ENCODE data around the gene MMP14. TPM values are rescaled to one million over a fixed set of nuclear protein-coding genes. Genes with fewer than 3 reads are reported as not detected.

MMP14 gene
- total and polyA plus RNA-seq, 11 donors, result 14.0 to 90.6 (median 24.8) TPM

- intact Hi-C loops (cut with DNase I), result loop anchor here in 1 of 10 donors (10.0 kb wide), 1 partner anchor 76 kb away; the partner anchor contains the start of gene RBM23
- 44 to 71% (median 56%) methylated on average over 6 of the region's 6 CpGs for WGBS, 4 donors
- Histone ChIP-seq H3K36me3 (peaks cover 0 to 48% (median 41%) of the 10 kb centered on the region in 9 donors), H3K4me3 (peak overlapping the region in 10 of 12 donors; percentile 70 to 99 (median 82)), H3K27me3 (no peaks in the 10 kb centered on the region), H3K4me1 (peaks cover 0 to 37% (median 18%) of the 10 kb centered on the region in 12 donors), H3K9me3 (no peaks in the 10 kb centered on the region), H3K27ac (peak overlapping the region in 11 of 12 donors; percentile 81 to 98 (median 92))
- no peak for TF ChIP-seq CTCF (IDR thresholded peaks at IDR 0.05)
- TF ChIP-seq POLR2A (IDR thresholded peaks at IDR 0.05), result no peak
- DNase-seq, result peak in 3 of 5 donors; percentile 43 to 72 (median 45)
- peak; percentile 12 to 41 (median 20) for ATAC-seq
These were observed 2.3 kb downstream of the MMP14 start for GRCh38 chr14:22838631-22839041.

- Histone ChIP-seq H3K4me3 (peak overlapping the region in 9 of 12 donors; percentile 70 to 99 (median 82)), H3K27me3 (no peaks in the 10 kb centered on the region), H3K36me3 (peaks cover 0 to 48% (median 40%) of the 10 kb centered on the region in 9 donors), H3K4me1 (peaks cover 0 to 37% (median 18%) of the 10 kb centered on the region in 12 donors), H3K9me3 (no peaks in the 10 kb centered on the region), H3K27ac (peak overlapping the region in 10 of 12 donors; percentile 81 to 98 (median 92))
- ATAC-seq, result no peak
- intact Hi-C loops (cut with DNase I), result loop anchor here in 1 of 10 donors (10.0 kb wide), 1 partner anchor 76 kb away; the partner anchor contains the start of gene RBM23
- no peak for DNase-seq
- TF ChIP-seq CTCF (IDR thresholded peaks at IDR 0.05) (no peak), POLR2A (IDR thresholded peaks at IDR 0.05) (no peak)
- WGBS, 4 donors, result 59 to 80% (median 63%) methylated on average over 6 of the region's 6 CpGs
These were observed 2.9 kb downstream of the MMP14 start for GRCh38 chr14:22839159-22839779.

GRCh38 chr14:22841311-22841710 lies 4.9 kb downstream of the MMP14 start:
- 91 to 96% (median 95%) methylated on average over 7 to 9 of the region's 9 CpGs for WGBS, 4 donors
- intact Hi-C loops (cut with DNase I), result no loop called here
- H3K27ac ChIP-seq, result peak overlapping the region in 1 of 12 donors; percentile 38

More at GRCh38 chr14:22841311-22841710, 4.9 kb downstream of the MMP14 start:
- H3K4me3 ChIP-seq, result no peak overlapping the region
- DNase-seq, result no peak
- no peak for TF ChIP-seq CTCF (IDR thresholded peaks at IDR 0.05)
- TF ChIP-seq POLR2A (IDR thresholded peaks at IDR 0.05), result no peak
- peaks cover 0 to 37% (median 20%) of the 10 kb centered on the region in 12 donors for H3K4me1 ChIP-seq
- no peaks in the 10 kb centered on the region for H3K9me3 ChIP-seq
- no peak for ATAC-seq
- H3K27me3 ChIP-seq, result no peaks in the 10 kb centered on the region
- peaks cover 0 to 62% (median 52%) of the 10 kb centered on the region in 9 donors for H3K36me3 ChIP-seq

All from heart left ventricle (tissue), 16 donors.